ENCODE results near the gene PEPD.

PEPD gene

DNA sequence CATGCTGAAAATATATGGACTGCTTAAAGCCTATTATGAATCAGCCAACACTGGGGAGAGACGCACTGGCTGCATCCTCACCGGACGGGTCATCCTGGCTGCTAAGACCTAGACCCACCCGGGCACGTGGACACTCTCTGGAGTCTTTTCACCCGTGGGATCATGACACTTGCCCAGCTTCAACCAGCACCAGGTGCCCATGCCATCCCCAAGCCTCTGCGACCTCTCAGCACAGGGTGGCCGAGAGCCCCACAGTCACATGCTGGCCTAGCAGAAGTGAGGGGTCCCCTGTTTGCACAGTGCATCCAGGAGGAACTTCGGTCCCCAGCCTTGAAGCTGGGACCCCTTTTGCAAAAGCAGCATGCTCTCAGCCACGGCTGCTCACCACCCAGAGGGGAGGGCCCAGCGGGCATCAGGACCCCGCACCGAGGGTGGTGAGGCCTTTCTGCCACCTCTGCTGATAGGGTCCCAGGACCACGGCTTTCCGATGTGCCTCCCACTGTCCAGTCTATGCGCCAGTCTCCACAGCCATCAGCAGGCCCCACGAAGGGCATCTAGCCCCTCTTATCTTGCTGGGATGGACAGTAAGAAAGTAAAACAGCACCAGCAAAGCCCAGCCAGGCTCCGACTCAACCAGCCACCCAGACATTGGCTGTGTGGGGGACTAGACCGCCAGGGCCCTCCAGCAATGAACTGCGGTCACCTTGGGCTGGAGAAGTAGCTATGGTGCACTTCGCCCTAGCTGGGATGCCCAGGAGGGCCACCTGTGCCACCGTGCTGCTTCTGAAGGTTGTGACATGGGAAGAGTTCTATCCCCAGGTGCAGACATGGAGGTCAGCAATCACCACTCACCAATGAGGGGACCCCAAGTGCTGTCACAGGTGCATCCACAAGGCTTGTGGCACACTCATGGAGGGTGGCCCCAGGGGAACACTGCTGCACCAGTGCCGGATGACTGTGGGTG lies 75.0 kb downstream of the PEPD start:
- Histone ChIP-seq H3K27ac (ENCODE audit: low read depth, low read length) (no peak overlapping the region), H3K27me3 (ENCODE audit: control insufficient read depth in 1 of 2, insufficient read depth in 2 of 2, low read length in 2 of 2) (no peaks in the 10 kb centered on the region), H3K4me1 (ENCODE audit: insufficient read depth, low read length) (no peaks in the 10 kb centered on the region), H3K9me3 (ENCODE audit: low read length) (no peaks in the 10 kb centered on the region), H3K4me3 (ENCODE audit: low read depth in 1 of 2, low read length in 2 of 2) (no peak overlapping the region), H3K36me3 (ENCODE audit: insufficient read depth, low read length) (no peaks in the 10 kb centered on the region), H3K9ac (ENCODE audit: low read length) (no peak overlapping the region)

DNA sequence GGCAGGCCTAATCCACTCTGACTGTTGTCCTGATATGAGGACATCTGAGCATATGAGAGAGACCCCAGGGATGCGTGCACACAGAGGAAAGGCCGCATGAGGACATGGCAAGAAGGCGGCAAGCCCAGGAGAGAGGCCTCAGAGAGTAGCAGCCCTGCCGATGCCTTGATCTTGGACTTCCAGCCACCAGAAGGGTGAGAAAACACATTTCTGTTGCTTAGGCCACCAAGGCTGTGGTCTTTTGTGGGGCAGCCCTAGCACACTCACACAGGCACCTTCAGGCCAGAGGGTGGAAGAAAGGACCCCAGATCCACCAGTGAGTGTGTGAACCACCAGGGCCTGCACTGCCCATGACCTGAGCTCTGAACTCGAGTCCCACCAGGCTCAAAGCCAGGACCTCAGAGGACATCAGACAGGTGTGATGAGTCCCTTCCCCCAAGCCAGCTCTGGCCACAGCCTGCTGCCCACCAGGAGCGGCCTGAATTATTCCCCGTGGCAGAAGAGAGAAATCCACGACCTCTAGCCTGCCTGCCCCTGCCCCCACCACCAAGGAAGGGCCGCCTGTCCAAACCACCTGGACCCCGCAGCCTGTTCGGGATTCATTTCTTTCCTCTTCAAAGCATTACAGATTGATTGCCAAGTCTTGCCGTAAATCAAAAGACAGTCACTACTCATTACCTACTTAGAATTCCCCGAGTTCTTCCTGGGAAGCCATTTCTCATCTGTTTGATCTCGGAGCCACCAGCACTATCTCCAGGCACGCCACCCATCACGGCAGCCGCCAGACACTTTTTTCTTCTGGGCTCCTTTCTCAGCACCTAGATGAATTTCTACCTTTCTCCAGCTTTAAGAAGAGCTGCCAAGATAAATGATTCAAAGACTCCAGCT lies 75.9 kb downstream of the PEPD start:
- H3K9ac ChIP-seq (ENCODE audit: low read length), result no peak overlapping the region
- H3K9me3 ChIP-seq (ENCODE audit: low read length), result no peaks in the 10 kb centered on the region
- H3K4me3 ChIP-seq (ENCODE audit: low read depth in 1 of 2, low read length in 2 of 2), result no peak overlapping the region
- no peaks in the 10 kb centered on the region for H3K27me3 ChIP-seq (ENCODE audit: control insufficient read depth in 1 of 2, insufficient read depth in 2 of 2, low read length in 2 of 2)
- H3K4me1 ChIP-seq (ENCODE audit: insufficient read depth, low read length), result no peaks in the 10 kb centered on the region
- no peak overlapping the region for H3K27ac ChIP-seq (ENCODE audit: low read depth, low read length)
- no peaks in the 10 kb centered on the region for H3K36me3 ChIP-seq (ENCODE audit: insufficient read depth, low read length)

DNA sequence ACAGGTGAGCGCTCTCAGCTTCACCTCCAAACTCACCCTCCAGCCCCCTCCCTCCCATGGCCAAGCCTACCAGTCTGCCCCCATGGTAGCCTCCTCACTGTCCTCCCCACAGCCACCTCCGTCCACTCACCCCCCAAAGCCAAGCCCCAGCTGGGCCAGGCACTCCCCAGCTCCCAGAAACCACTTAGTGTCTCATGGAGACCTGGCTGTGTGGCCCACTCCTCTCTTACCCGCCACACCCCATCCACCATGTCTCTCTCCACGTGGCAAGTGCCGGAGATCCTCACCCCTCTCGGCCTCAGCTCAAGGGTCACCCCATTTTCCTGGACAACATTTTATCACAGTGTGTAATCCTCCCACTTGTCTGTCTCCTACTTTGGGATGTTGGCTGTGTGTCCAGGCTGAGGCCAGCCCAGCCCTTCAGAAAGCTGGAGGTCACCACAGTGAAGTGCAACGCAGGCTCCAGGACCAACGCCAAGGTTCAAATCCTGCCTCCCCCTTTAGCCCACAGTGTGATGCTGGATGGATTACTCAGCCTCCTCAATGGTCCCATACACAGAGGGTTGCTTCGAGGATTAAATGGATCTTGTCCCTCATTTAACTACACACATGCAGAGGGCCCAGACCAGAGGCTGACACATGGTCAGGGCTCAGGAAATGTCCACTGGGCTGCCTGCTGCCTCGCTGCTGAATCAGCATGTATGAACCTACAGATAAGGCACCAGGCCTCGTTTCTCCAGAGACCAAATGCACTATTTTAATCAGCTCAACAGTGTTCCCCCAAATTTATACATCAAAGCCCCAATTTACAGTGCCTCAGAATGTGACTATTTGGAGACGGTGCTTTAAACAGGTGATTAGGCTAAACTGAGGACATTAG lies 76.8 kb downstream of the PEPD start:
- Histone ChIP-seq H3K27ac (ENCODE audit: low read depth, low read length) (no peak overlapping the region), H3K4me1 (ENCODE audit: insufficient read depth, low read length) (no peaks in the 10 kb centered on the region), H3K27me3 (ENCODE audit: control insufficient read depth in 1 of 2, insufficient read depth in 2 of 2, low read length in 2 of 2) (no peaks in the 10 kb centered on the region), H3K4me3 (ENCODE audit: low read depth in 1 of 2, low read length in 2 of 2) (no peak overlapping the region), H3K9ac (ENCODE audit: low read length) (no peak overlapping the region), H3K36me3 (ENCODE audit: insufficient read depth, low read length) (no peaks in the 10 kb centered on the region), H3K9me3 (ENCODE audit: low read length) (no peaks in the 10 kb centered on the region)

DNA sequence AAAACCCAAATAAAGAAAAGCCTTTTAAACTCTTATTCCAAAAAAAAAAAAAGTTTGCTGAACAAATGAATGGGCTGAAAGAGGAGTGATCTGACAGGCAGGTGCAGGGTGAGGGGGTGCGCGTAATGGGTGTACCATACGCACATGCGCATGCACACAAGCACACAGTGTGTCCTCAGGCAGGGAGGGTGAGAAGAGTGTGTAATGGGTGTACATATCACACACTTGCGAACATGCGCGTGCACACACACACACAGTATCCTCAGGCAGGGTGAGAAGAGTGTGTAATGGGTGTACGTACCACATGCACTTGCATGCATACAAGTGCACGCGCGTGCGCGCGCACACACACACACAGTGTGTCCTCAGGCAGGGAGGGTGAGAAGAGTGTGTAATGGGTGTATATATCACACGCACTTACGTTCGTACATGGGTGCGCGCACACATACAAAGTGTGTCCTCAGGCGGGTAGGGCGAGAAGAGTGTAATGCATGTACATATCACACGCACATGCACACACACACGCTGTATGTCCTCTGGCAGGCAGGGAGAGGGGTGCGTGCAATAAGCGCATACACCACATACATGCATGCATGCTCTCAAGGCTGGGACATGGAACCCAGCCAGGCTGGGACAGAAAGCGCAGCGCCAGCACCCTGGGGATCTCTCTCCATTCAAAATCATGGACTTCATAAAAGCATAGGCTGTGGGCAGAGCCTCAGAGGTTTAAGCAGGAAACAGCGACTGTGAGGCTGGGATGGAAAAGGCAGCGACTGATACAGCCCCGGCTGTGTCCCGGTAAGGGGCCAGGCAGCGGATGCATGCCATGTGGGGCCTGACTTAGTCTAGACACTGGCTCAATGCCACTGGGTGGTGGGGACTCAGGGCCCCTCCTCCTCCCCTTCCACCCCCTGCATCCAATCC lies 77.7 kb downstream of the PEPD start:
- Histone ChIP-seq H3K27me3 (ENCODE audit: control insufficient read depth in 1 of 2, insufficient read depth in 2 of 2, low read length in 2 of 2) (no peaks in the 10 kb centered on the region), H3K36me3 (ENCODE audit: insufficient read depth, low read length) (no peaks in the 10 kb centered on the region), H3K27ac (ENCODE audit: low read depth, low read length) (no peak overlapping the region), H3K4me3 (ENCODE audit: low read depth in 1 of 2, low read length in 2 of 2) (no peak overlapping the region), H3K4me1 (ENCODE audit: insufficient read depth, low read length) (no peaks in the 10 kb centered on the region), H3K9ac (ENCODE audit: low read length) (no peak overlapping the region), H3K9me3 (ENCODE audit: low read length) (no peaks in the 10 kb centered on the region)

DNA sequence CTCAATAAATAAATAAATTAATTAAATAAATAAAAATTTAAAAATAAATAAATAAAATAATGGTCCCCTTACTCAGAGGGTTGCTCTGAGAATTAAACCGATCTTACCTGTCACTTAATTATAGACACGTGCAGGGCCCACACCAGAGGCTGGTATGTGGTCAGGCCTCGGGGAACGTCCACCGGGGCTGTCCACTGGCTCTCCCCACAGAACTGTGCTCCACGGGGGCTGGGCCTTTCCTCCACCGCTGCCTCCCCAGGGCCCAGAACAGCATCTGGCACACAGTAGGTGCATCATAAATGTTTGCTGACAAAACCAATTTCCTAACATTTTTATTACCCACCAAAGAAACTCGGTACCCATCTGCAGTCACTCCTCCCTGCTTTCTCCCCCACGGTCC lies 78.9 kb downstream of the PEPD start:
- no peaks in the 10 kb centered on the region for H3K27me3 ChIP-seq (ENCODE audit: control insufficient read depth in 1 of 2, insufficient read depth in 2 of 2, low read length in 2 of 2)

DNA sequence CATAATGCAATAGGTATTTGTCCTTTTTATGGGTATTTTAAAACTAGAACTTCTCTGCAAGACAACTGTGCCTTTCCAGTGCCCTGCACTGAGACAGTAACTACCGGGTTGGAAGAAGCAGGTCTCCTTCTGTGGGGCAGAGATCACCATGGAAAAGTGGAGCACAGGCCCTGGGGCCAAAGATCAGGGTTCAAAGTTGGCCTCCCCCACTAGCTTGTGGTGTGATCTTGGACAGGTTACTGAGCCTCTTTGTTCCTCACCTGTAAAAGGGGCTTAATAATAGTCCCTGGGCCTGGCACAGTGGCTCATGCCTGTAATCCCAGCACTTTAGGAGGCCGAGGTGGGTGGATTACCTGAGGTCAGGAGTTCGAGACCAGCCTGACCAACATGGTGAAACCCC lies 79.8 kb downstream of the PEPD start:
- Histone ChIP-seq H3K9me3 (ENCODE audit: low read length) (no peaks in the 10 kb centered on the region), H3K4me3 (ENCODE audit: low read depth in 1 of 2, low read length in 2 of 2) (no peak overlapping the region), H3K4me1 (ENCODE audit: insufficient read depth, low read length) (no peaks in the 10 kb centered on the region), H3K27ac (ENCODE audit: low read depth, low read length) (no peak overlapping the region), H3K9ac (ENCODE audit: low read length) (no peak overlapping the region), H3K27me3 (ENCODE audit: control insufficient read depth in 1 of 2, insufficient read depth in 2 of 2, low read length in 2 of 2) (no peaks in the 10 kb centered on the region), H3K36me3 (ENCODE audit: insufficient read depth, low read length) (no peaks in the 10 kb centered on the region)

More for the DNA sequence above, 78.9 kb downstream of the PEPD start:
- Histone ChIP-seq H3K36me3 (ENCODE audit: insufficient read depth, low read length) (no peaks in the 10 kb centered on the region), H3K4me3 (ENCODE audit: low read depth in 1 of 2, low read length in 2 of 2) (no peak overlapping the region), H3K27ac (ENCODE audit: low read depth, low read length) (no peak overlapping the region), H3K9ac (ENCODE audit: low read length) (no peak overlapping the region), H3K4me1 (ENCODE audit: insufficient read depth, low read length) (no peaks in the 10 kb centered on the region), H3K9me3 (ENCODE audit: low read length) (no peaks in the 10 kb centered on the region)

DNA sequence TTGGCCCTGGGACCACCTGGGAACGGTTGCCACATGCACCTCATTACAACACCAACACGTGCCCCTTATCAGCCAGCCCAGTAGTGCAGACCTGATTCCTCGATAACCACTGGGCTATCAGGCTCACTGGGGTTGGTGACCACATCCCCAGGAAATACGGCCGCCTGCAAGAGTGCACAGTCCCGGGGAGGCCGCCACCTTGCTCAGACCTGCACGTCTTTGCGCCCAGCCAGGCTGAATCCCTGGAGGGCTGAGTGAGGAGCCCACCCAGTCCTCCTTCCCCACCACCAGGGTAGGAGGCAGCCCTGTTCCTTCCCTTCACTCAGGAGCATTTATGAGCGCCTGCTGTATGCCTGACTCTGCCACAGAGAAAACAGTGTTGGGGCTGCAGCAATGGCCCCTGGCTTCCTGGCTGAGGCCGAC lies 80.3 kb downstream of the PEPD start:
- no peak overlapping the region for H3K9ac ChIP-seq (ENCODE audit: low read length)
- no peak overlapping the region for H3K27ac ChIP-seq (ENCODE audit: low read depth, low read length)

DNA sequence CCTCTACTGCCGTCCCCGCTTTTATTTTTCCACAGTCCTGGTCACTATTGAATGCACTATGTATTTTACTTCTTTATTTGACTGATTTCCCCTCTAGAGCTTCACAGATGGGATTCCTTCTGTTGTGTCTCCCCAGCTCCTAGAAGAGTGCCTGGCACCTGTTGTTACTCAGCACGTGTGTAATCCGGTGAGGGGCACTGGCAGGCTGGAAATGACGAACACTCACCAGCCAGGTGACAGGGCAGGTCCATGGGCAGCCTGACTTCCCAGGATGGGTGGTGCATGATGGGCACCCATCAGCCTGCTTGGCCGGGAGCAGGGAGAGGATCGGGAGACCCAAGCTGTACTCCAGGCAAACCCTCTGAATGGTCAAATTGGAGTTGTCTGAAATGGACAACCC lies 80.9 kb downstream of the PEPD start:
- no peaks in the 10 kb centered on the region for H3K27me3 ChIP-seq (ENCODE audit: control insufficient read depth in 1 of 2, insufficient read depth in 2 of 2, low read length in 2 of 2)
- H3K27ac ChIP-seq (ENCODE audit: low read depth, low read length), result no peak overlapping the region
- no peaks in the 10 kb centered on the region for H3K4me1 ChIP-seq (ENCODE audit: insufficient read depth, low read length)
- H3K4me3 ChIP-seq (ENCODE audit: low read depth in 1 of 2, low read length in 2 of 2), result no peak overlapping the region
- H3K36me3 ChIP-seq (ENCODE audit: insufficient read depth, low read length), result no peaks in the 10 kb centered on the region
- H3K9ac ChIP-seq (ENCODE audit: low read length), result no peak overlapping the region
- H3K9me3 ChIP-seq (ENCODE audit: low read length), result no peaks in the 10 kb centered on the region

More for the DNA sequence above, 80.3 kb downstream of the PEPD start:
- H3K4me1 ChIP-seq (ENCODE audit: insufficient read depth, low read length), result no peaks in the 10 kb centered on the region
- H3K36me3 ChIP-seq (ENCODE audit: insufficient read depth, low read length), result no peaks in the 10 kb centered on the region
- H3K9me3 ChIP-seq (ENCODE audit: low read length), result no peaks in the 10 kb centered on the region
- H3K27me3 ChIP-seq (ENCODE audit: control insufficient read depth in 1 of 2, insufficient read depth in 2 of 2, low read length in 2 of 2), result no peaks in the 10 kb centered on the region
- no peak overlapping the region for H3K4me3 ChIP-seq (ENCODE audit: low read depth in 1 of 2, low read length in 2 of 2)

DNA sequence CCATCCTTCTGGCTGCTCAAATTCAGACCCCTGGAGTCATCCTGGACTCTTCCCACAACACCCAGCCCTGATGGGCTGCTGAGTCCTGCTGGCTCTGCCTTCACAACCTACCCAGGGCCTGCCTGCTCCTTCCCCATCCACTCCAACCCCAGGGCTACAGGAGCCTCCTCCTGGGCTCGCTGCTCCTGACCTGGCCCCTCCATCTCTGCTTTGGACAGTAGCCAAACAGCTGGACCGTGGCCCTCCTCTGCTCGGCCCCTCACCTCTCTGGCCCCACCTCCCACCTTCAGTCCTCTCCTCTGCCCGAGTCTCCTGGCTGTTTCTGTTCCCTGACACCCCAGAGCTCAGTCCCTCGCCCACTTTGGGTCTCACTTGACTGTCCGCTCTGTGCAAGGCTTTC lies 81.3 kb downstream of the PEPD start:
- H3K27ac ChIP-seq (ENCODE audit: low read depth, low read length), result no peak overlapping the region
- no peak overlapping the region for H3K9ac ChIP-seq (ENCODE audit: low read length)
- no peaks in the 10 kb centered on the region for H3K4me1 ChIP-seq (ENCODE audit: insufficient read depth, low read length)
- no peak overlapping the region for H3K4me3 ChIP-seq (ENCODE audit: low read depth in 1 of 2, low read length in 2 of 2)
- no peaks in the 10 kb centered on the region for H3K9me3 ChIP-seq (ENCODE audit: low read length)
- no peaks in the 10 kb centered on the region for H3K36me3 ChIP-seq (ENCODE audit: insufficient read depth, low read length)
- no peaks in the 10 kb centered on the region for H3K27me3 ChIP-seq (ENCODE audit: control insufficient read depth in 1 of 2, insufficient read depth in 2 of 2, low read length in 2 of 2)

DNA sequence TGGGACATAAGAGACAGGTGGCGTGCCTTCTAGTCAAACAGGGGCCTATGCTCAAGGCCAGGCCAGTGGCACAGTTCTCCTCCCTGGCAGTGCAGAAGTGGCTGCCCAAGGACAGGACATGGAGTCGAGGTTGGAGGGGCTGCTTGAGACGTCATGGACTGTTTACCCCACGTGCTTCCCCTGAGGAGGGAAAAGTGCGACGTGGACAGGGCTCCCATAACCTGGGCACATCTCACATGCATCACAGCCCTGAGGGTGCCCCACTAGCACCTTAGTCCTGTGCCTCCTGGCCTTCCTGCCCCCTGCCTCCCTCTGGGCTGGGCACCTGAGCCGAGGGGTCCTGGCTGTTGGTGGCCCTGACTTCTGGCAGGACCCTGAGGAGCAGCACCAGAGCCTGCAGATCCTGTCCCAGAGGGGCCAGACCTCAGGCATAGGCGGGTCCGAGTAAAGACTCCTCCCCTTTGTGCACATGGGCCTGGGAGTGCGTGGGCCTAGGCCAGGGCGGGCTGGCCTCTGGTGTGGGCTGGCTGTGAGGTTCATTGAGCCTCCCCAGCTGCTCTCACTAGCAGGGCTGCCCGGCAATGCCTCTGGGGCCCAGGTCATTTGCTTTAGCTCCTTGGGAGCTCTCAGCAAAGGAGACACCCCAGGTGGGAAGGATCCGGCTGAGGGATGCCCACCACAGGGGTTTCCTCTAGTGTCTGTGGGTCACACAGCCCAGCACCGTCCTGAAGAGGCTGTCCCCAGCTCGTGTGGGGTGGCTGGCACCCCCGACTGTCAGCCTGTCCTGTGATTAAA lies 82.4 kb downstream of the PEPD start:
- H3K4me3 ChIP-seq (ENCODE audit: low read depth in 1 of 2, low read length in 2 of 2), result no peak overlapping the region
- no peak overlapping the region for H3K9ac ChIP-seq (ENCODE audit: low read length)
- H3K27me3 ChIP-seq (ENCODE audit: control insufficient read depth in 1 of 2, insufficient read depth in 2 of 2, low read length in 2 of 2), result no peaks in the 10 kb centered on the region
- no peaks in the 10 kb centered on the region for H3K4me1 ChIP-seq (ENCODE audit: insufficient read depth, low read length)
- H3K27ac ChIP-seq (ENCODE audit: low read depth, low read length), result no peak overlapping the region
- H3K9me3 ChIP-seq (ENCODE audit: low read length), result no peaks in the 10 kb centered on the region
- H3K36me3 ChIP-seq (ENCODE audit: insufficient read depth, low read length), result no peaks in the 10 kb centered on the region

All from muscle layer of colon (tissue), 2 donors.